RCC 7860 (cell line): ENCODE measurements around the gene ILF2.
"Not testable (repeated sequence)": the region's sequence is repeated elsewhere in the genome, so short reads cannot be mapped to it uniquely, and the experiment has no call there.

Experiments used
- DNase-seq: peaks from one replicate; pipeline ENCODE4 v3.0.0-alpha.2; 2015; ENCODE audit warnings: low spot score
- FAIRE-seq: peaks from 2 replicates; lab custom pipeline; 2012; peaks lifted over from hg19 to GRCh38; lab: Jason Lieb, UNC

ILF2 gene

DNA sequence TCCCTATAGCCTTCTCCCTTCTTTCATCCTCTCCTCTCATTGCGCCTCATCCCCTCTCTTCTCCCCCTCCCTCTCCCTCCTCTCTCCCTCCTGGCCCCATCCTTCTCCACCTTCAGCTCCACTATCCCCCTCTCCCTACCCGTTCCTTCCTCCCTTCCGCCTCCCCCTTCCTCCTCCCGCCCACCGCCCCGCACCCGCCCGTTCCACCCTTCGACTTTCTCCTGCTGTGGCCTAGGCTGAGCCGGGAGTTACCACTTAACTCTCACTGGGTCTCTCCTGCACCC, 9.3 kb upstream of the ILF2 start:
- no peak for DNase-seq
- FAIRE-seq, result no peak

- no peak for FAIRE-seq
- no peak for DNase-seq
Measured at GRCh38 chr1:153679337-153680119, 8.7 kb upstream of the ILF2 start.

DNA sequence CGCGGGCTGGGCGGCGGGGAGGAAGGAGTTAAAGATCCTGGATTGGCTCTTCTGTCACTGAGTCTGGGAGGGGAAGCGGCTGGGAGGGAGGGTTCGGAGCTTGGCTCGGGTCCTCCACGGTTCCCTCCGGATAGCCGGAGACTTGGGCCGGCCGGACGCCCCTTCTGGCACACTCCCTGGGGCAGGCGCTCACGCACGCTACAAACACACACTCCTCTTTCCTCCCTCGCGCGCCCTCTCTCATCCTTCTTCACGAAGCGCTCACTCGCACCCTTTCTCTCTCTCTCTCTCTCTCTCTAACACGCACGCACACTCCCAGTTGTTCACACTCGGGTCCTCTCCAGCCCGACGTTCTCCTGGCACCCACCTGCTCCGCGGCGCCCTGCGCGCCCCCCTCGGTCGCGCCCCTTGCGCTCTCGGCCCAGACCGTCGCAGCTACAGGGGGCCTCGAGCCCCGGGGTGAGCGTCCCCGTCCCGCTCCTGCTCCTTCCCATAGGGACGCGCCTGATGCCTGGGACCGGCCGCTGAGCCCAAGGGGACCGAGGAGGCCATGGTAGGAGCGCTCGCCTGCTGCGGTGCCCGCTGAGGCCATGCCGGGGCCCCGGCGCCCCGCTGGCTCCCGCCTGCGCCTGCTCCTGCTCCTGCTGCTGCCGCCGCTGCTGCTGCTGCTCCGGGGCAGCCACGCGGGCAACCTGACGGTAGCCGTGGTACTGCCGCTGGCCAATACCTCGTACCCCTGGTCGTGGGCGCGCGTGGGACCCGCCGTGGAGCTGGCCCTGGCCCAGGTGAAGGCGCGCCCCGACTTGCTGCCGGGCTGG, 7.9 kb upstream of the ILF2 start, which contains the start of gene NPR1:
Gene NPR1 (plus strand): TSS at position 170 of the 818 bp plus-strand sequence. CDS start 421 bp downstream, at position 591.
- FAIRE-seq (no peak), DNase-seq (no peak)

- DNase-seq (peak; percentile 16), FAIRE-seq (no peak)
Measured at GRCh38 chr1:153677718-153678518, 7.1 kb upstream of the ILF2 start.

DNA sequence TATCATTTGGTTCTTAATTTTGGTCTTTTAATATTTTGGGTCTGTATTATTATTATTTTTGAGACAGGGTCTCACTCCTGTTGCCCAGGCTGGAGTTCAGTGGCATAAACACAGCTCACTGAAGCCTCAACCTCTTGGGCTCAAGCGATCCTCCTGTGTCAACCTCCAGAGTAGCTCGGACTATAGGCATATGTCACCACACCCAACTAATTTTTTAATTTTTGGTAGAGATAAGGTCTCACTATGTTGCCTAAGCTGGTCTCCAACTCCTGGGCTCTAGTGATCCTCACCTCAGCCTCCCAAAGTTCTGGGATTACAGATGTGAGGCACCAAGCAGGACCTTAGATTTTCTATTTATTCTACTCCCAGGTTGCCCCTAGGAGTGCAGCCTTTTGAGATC, 2.7 kb upstream of the ILF2 start:
- DNase-seq, result no peak
- FAIRE-seq, result no peak

GRCh38 chr1:153671628-153672353, 998 bp upstream of the ILF2 start:
- not testable (repeated sequence) for DNase-seq
- peak; percentile 24 for FAIRE-seq

GRCh38 chr1:153670257-153670858, 435 bp downstream of the ILF2 start:
- FAIRE-seq, result no peak
- no peak for DNase-seq

DNA sequence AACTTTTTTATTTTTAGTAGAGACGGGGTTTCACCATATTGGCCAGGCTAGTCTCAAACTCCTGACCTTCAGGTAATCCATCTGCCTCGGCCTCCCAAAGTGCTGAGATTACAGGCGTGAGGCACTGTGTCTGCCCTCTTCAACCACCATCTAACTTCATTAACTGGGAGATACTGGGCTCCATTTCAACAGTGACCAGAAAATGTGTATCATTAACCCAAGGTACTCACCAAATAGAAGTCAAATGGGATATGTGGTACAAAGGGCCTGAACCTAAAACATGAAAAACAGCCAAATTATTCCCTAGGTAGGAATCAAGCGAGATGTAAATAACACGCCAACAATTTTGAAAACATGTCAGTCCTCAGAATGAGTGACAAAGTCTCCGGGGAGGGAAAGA, 1.2 kb downstream of the ILF2 start:
- FAIRE-seq, result no peak

DNA sequence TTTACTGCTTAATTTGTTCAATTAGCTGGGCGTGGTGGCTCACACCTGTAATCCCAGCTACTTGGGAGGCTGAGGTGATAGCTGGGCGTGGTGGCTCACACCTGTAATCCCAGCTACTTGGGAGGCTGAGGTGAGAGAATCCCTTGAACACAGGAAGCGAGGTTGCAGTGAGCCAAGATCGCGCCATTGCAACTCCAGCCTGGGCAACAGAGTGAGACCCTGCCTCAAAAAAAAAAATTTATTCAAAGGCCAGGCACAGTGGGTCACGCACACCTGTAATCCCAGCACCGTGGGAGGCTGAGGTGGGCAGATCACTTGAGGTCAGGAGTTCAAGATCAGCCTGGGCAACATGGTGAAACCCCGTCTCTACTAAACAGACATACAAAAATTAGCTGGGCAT, 2.1 kb downstream of the ILF2 start:
- not testable (repeated sequence) for FAIRE-seq, DNase-seq

More for the DNA sequence above, 1.2 kb downstream of the ILF2 start:
- DNase-seq, result no peak

DNA sequence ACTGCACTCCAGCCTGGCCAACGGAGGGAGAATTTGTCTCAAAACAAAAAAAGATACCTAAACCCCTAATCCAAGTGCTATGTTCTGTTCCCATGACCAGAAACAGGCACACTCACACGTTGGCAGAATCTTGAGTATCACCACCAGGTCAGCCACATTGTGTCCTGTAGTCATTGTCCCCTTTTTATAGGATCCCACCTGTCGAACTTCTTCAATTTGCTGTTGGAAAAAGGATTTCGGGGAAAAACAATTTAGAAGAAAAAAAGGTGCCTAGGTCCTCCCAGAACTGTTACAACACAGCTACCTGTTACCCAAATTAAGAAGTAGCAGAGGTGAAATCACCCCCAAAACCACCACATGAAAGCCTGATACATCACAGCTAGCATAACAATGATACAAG, 3.4 kb downstream of the ILF2 start:
- FAIRE-seq (no peak), DNase-seq (no peak)

DNA sequence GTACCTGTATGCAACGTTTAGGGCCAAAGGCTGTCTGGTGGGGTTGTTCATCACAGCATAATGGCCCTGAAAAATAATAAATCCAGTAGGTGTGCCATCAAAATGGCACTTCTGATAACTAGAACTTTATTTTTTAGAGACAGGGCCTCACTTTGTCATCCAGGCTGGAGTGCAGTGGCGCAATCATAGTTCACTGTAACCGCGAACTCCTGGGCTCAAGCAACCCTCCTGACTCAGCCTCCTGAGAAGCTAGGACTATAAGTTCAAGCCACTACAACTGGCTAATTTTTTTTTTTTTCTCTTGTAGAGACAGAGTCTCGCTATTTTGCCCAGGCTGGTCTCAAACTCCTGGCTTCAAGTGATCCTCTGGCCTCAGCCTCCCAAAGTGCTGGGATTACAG, 7.6 kb downstream of the ILF2 start:
- DNase-seq (no peak), FAIRE-seq (no peak)

DNA sequence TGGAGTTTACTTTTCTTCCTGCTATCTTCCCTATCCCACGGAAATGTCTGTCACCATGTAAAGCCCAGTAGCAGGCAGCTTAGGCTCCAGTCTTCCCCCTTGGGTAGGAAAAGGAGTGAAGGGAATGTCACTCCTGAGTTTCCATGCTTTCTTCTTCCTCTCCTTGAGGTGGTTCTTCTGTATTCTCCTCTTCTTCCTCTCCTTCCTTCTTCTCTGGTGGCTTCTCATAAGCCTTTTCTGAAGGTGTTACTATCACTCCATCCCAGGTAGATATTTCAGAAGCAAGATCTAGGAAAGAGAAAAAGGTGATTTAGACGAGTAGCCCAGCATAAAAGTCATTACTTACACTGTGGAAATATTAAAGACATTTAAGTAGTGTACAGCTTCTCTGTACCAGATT, 8.5 kb downstream of the ILF2 start:
- DNase-seq (no peak), FAIRE-seq (no peak)

GRCh38 chr1:153661111-153661708, 9.6 kb downstream of the ILF2 start:
- DNase-seq, result no peak
- no peak for FAIRE-seq

GRCh38 chr1:153659656-153660055, 11.1 kb downstream of the ILF2 start:
- no peak for FAIRE-seq
- no peak for DNase-seq

DNA sequence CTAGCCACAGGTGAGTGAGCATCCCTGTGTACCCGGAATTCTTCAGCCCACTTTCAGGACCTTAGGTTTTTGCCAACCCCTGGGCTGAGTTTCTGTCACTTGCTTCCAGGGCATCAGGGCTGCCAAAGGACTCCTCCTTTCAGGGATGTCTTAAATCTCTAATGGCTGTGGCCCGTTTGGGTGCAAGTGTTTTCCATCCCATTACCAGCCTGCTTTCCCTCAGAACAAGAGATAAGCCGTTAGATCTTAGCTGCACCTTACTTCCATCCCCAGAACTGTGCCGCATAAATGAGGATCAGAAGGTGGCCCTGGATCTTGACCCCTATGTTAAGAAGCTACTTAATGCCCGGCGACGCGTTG, 11.6 kb downstream of the ILF2 start:
- no peak for DNase-seq
- no peak for FAIRE-seq

GRCh38 chr1:153658400-153659174, 12.2 kb downstream of the ILF2 start, which contains the start of gene SNAPIN:
Gene SNAPIN (plus strand): TSS chr1:153658703. CDS start chr1:153658744, 41 bp downstream.
- peak; percentile 17 for FAIRE-seq
- DNase-seq, result peak; percentile 61

GRCh38 chr1:153655333-153655732, 15.5 kb downstream of the ILF2 start:
- no peak for DNase-seq
- FAIRE-seq, result no peak

DNA sequence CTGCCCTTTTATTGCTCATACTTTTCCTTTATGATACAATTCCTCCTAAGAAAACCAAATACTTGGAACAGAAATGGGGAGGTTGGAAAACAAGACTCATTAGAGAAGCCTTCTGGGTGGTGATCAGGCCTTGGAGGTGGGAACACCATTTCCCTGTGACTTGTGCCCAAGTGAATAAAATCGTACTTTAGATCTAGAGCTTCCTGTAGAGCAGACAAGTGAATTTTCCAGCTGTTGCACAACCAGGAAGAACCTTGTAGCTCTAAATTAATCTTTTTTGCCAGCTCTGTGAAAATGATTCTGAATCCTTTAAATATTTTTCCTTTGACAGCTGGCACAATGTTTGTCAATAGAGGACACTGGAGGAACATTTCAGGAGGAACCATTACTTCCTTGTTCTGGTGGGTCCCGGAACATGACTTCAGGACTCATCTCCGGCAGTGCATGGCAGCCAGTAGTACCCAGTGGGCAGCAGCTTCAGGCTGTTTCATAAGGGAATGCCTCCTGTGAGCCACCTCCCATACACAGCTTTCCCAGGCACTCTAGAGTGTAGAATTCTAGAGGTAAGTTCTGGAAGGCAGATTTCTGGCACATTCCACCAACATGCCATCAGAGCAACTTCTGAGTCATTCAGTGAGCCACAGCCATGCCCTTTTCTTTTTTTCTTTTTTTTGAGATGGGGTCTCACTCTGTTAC, 17.8 kb downstream of the ILF2 start:
- no peak for FAIRE-seq
- peak; percentile 45 for DNase-seq

- DNase-seq, result no peak
- no peak for FAIRE-seq
Measured at GRCh38 chr1:153651771-153652170, 19.0 kb downstream of the ILF2 start.
